Tibial nerve (tissue), 4 donors: ENCODE measurements around the gene JCHAIN. TPM values are rescaled to one million over a fixed set of nuclear protein-coding genes. Genes with fewer than 3 reads are reported as not detected.

ENCODE experiments used
- DNase-seq, 2 donors: peaks; one replicate each; pipeline ENCODE4 v3.0.0-alpha.2; 2019; ENCODE audit warnings: low spot score in 2 of 2
- H3K27ac ChIP-seq, 4 donors: fragments of 200-600 bp; sonication (generic) in 3 of 4; one replicate each; pipeline ENCODE4 v1.5.1; 2017 to 2019; ENCODE audit warnings: mild to moderate bottlenecking in 1 of 4
- H3K27me3 ChIP-seq, 2 donors: fragments of 200-600 bp; sonication (generic) in 1 of 2; one replicate each; pipeline versions ENCODE4 v1.5.1 to v1.6.0; 2017 to 2019
- H3K36me3 ChIP-seq, 3 donors: fragments of 200-600 bp; sonication (generic); one replicate each; pipeline ENCODE4 v1.5.1; 2018 to 2019
- H3K4me1 ChIP-seq, 4 donors: fragments of 200-600 bp; sonication (generic) in 3 of 4; one replicate each; pipeline ENCODE4 v1.5.1; 2017 to 2019
- H3K4me3 ChIP-seq, 4 donors: fragments of 200-600 bp; sonication (generic) in 3 of 4; one replicate each; pipeline ENCODE4 v1.5.1; 2017 to 2019; ENCODE audit warnings: mild to moderate bottlenecking in 1 of 4, moderate library complexity in 1 of 4
- H3K9me3 ChIP-seq, 4 donors: fragments of 200-600 bp; sonication (generic) in 3 of 4; one replicate each; pipeline ENCODE4 v1.5.1; 2017 to 2019
- CTCF ChIP-seq, 5 experiments: fragments of 200-600 bp in 3 of 5; fragments of 450-650 bp in 2 of 5; sonication (generic) in 3 of 5; IDR thresholded peaks; one replicate each; pipeline ENCODE4 v1.5.1; 2016 to 2019; ENCODE audit warnings: antibody characterized with exemption in 5 of 5, mild to moderate bottlenecking in 3 of 5, moderate library complexity in 2 of 5
- EP300 ChIP-seq, 2 donors: sonication (generic); formaldehyde crosslinking; IDR thresholded peaks; one replicate each; pipeline ENCODE4 v1.6.1; 2017; ENCODE audit warnings: antibody characterized with exemption in 2 of 2, mild to moderate bottlenecking in 1 of 2
- POLR2A ChIP-seq, 2 donors: fragments of 450-650 bp; IDR thresholded peaks; one replicate each; pipeline ENCODE4 v1.6.1; 2017; ENCODE audit warnings: antibody characterized with exemption in 2 of 2, mild to moderate bottlenecking in 2 of 2, moderate library complexity in 2 of 2
- WGBS, 2 donors: methylation state at CpG; one replicate each; pipeline ENCODE4 v1.1.5; 2018; 5-methylcytosine and 5-hydroxymethylcytosine counted together
- total RNA-seq, 4 donors: library from RNA; depleted of rRNA; stranded (reverse); fragments of >200 nt; gene quantifications; one replicate each; pipeline ENCODE4 v1.1.0, GENCODE V29; 2016

The JCHAIN gene
- total RNA-seq, 4 donors from 2014 or later = 3.1 to 17.4 (median 4.8) TPM

GRCh38 chr4:70706044-70706461 is 39.7 kb upstream of the JCHAIN start:
- Histone ChIP-seq H3K4me1 (peaks cover 0 to 30% (median 17%) of the 10 kb centered on the region in 4 donors), H3K27ac (peak overlapping the region; percentile 79 to 95 (median 90)), H3K9me3 (no peaks in the 10 kb centered on the region), H3K36me3 (no peaks in the 10 kb centered on the region), H3K4me3 (peak overlapping the region; percentile 62 to 85 (median 82)), H3K27me3 (no peaks in the 10 kb centered on the region)
- no peak for TF ChIP-seq CTCF (IDR thresholded peaks at IDR 0.05)
- TF ChIP-seq EP300 (IDR thresholded peaks at IDR 0.05) = no peak
- TF ChIP-seq POLR2A (IDR thresholded peaks at IDR 0.05) = no peak
- no peak for DNase-seq
- WGBS, 2 donors = 9 to 10% methylated on average over 7 of the region's 7 CpGs

- Histone ChIP-seq H3K27ac (peak overlapping the region; percentile 79 to 95 (median 90)), H3K4me1 (peaks cover 0 to 30% (median 17%) of the 10 kb centered on the region in 4 donors), H3K4me3 (peak overlapping the region; percentile 62 to 85 (median 82)), H3K27me3 (no peaks in the 10 kb centered on the region), H3K9me3 (no peaks in the 10 kb centered on the region), H3K36me3 (no peaks in the 10 kb centered on the region)
- peak in 1 of 5 experiments; percentile 21 for TF ChIP-seq CTCF (IDR thresholded peaks at IDR 0.05)
- TF ChIP-seq POLR2A (IDR thresholded peaks at IDR 0.05) = peak in 1 of 2 donors; percentile 34
- TF ChIP-seq EP300 (IDR thresholded peaks at IDR 0.05) = peak in 1 of 2 donors; percentile 63
- peak; percentile 36 to 49 for DNase-seq
- WGBS, 2 donors = 0% methylated on average over 34 to 51 of the region's 86 CpGs
Observed at GRCh38 chr4:70705183-70706043, 39.1 kb upstream of the JCHAIN start.

- Histone ChIP-seq H3K27ac (peak overlapping the region; percentile 79 to 95 (median 90)), H3K4me3 (peak overlapping the region; percentile 62 to 85 (median 82)), H3K9me3 (no peaks in the 10 kb centered on the region), H3K4me1 (peaks cover 0 to 30% (median 17%) of the 10 kb centered on the region in 4 donors), H3K36me3 (no peaks in the 10 kb centered on the region), H3K27me3 (no peaks in the 10 kb centered on the region)
- no peak for TF ChIP-seq EP300 (IDR thresholded peaks at IDR 0.05)
- no peak for TF ChIP-seq POLR2A (IDR thresholded peaks at IDR 0.05)
- no peak for TF ChIP-seq CTCF (IDR thresholded peaks at IDR 0.05)
- no peak for DNase-seq
- 1% methylated on average over 17 of the region's 39 CpGs; no CpG with 5 or more reads in 1 of the 2 donors for WGBS, 2 donors
Observed at GRCh38 chr4:70704931-70705182, 38.5 kb upstream of the JCHAIN start.

GRCh38 chr4:70704215-70704930 is 38.1 kb upstream of the JCHAIN start:
- Histone ChIP-seq H3K4me1 (peaks cover 0 to 30% (median 16%) of the 10 kb centered on the region in 4 donors), H3K4me3 (peak overlapping the region; percentile 62 to 85 (median 82)), H3K36me3 (no peaks in the 10 kb centered on the region), H3K27ac (peak overlapping the region; percentile 79 to 95 (median 90)), H3K9me3 (no peaks in the 10 kb centered on the region), H3K27me3 (no peaks in the 10 kb centered on the region)
- 1 to 2% methylated on average over 27 to 33 of the region's 58 CpGs for WGBS, 2 donors
- TF ChIP-seq POLR2A (IDR thresholded peaks at IDR 0.05) = peak in 1 of 2 donors; percentile 6
- TF ChIP-seq CTCF (IDR thresholded peaks at IDR 0.05) = peak; percentile 27 to 48 (median 39)
- peak in 1 of 2 donors; percentile 37 for TF ChIP-seq EP300 (IDR thresholded peaks at IDR 0.05)
- peak; percentile 55 to 56 for DNase-seq
